Astrocyte (in vitro differentiated cells and primary cell): ENCODE results near the gene CANX.

Experiments used
- CTCF ChIP-seq: IDR thresholded peaks from 2 replicates; pipeline ENCODE4 v1.5.1; 2011; ENCODE audit warnings: low read depth, mild to moderate bottlenecking, inconsistent platforms, low read length, moderate library complexity; ENCODE audit not compliant: insufficient read depth
- EZH2 ChIP-seq: IDR thresholded peaks from 2 replicates; pipeline ENCODE4 v1.6.1; 2012; ENCODE audit warnings: mild to moderate bottlenecking, low read length, inconsistent platforms; ENCODE audit not compliant: insufficient read depth

- TF ChIP-seq CTCF (no peak), EZH2 (no peak)
Observed at GRCh38 chr5:179758955-179759354, 60.2 kb downstream of the CANX start.
